Measurements from ENCODE around the gene FRS2. TPM values are rescaled to one million over a fixed set of nuclear protein-coding genes. Genes with fewer than 3 reads are reported as not detected.

Gene FRS2
- total and polyA plus RNA-seq, 10 donors = 3.4 to 51.7 (median 26.5) TPM

DNA sequence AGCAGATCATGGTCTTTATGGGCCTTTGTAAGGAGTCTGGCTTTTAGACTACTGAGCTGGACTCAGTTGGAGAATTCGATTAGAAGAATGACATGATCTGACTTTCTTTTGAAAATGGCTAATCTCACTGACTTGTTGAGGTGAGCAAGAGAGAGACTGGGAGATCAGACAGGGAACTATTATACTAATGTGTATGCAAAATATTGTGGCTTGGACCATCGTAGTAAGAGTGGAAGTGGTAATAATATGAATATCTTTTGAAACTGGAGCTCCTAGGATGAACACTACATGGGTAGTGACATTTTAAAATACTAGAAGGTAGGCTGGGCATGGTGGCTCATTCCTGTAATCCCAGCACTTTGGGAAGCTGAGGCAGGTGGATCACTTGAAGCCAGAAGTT lies 58.8 kb downstream of the FRS2 start:
- 70 to 77% (median 76%) methylated on average over 2 of the region's 2 CpGs for WGBS, 5 donors
- Histone ChIP-seq H3K4me1 (peaks cover 0 to 28% (median 4%) of the 10 kb centered on the region in 6 donors), H3K36me3 (peaks cover 0 to 27% (median 2%) of the 10 kb centered on the region in 6 donors), H3K4me3 (no peak overlapping the region), H3K27me3 (replicated peaks in 1 of 7) (no peaks in the 10 kb centered on the region), H3K9me3 (no peaks in the 10 kb centered on the region), H3K27ac (no peak overlapping the region)
- no peak for DNase-seq
- intact Hi-C loops (cut with DNase I; ENCODE audit: low total_unique reads) = no loop called here
- TF ChIP-seq POLR2AphosphoS5 (IDR thresholded peaks at IDR 0.05) (no peak), POLR2A (IDR thresholded peaks at IDR 0.05) (no peak)
- TF ChIP-seq, protein P1, sequence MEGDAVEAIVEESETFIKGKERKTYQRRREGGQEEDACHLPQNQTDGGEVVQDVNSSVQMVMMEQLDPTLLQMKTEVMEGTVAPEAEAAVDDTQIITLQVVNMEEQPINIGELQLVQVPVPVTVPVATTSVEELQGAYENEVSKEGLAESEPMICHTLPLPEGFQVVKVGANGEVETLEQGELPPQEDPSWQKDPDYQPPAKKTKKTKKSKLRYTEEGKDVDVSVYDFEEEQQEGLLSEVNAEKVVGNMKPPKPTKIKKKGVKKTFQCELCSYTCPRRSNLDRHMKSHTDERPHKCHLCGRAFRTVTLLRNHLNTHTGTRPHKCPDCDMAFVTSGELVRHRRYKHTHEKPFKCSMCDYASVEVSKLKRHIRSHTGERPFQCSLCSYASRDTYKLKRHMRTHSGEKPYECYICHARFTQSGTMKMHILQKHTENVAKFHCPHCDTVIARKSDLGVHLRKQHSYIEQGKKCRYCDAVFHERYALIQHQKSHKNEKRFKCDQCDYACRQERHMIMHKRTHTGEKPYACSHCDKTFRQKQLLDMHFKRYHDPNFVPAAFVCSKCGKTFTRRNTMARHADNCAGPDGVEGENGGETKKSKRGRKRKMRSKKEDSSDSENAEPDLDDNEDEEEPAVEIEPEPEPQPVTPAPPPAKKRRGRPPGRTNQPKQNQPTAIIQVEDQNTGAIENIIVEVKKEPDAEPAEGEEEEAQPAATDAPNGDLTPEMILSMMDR (IDR thresholded peaks at IDR 0.05 in 8 of 11, conservative IDR thresholded peaks at IDR 0.05 in 3 of 11) = no peak

- Histone ChIP-seq H3K4me1 (peaks cover 0 to 22% (median 9%) of the 10 kb centered on the region in 6 donors), H3K4me3 (no peak overlapping the region), H3K36me3 (peaks cover 0 to 33% (median 2%) of the 10 kb centered on the region in 6 donors), H3K27me3 (replicated peaks in 1 of 7) (no peaks in the 10 kb centered on the region), H3K27ac (peak overlapping the region in 5 of 8 donors; percentile 0 to 54 (median 37)), H3K9me3 (no peaks in the 10 kb centered on the region)
- no peak for DNase-seq
- intact Hi-C loops (cut with DNase I; ENCODE audit: low total_unique reads) = no loop called here
- WGBS, 5 donors = 83 to 93% (median 89%) methylated on average over 3 of the region's 3 CpGs
- no peak for TF ChIP-seq POLR2A (IDR thresholded peaks at IDR 0.05)
- TF ChIP-seq, protein P1 (IDR thresholded peaks at IDR 0.05 in 8 of 11, conservative IDR thresholded peaks at IDR 0.05 in 3 of 11) = no peak
- TF ChIP-seq POLR2AphosphoS5 (IDR thresholded peaks at IDR 0.05) = no peak
These were observed 63.7 kb downstream of the FRS2 start for GRCh38 chr12:69533844-69534243.

- no peak overlapping the region for H3K4me3 ChIP-seq
- peak overlapping the region in 6 of 8 donors; percentile 0 to 54 (median 30) for H3K27ac ChIP-seq
- H3K4me1 ChIP-seq = peaks cover 0 to 22% (median 9%) of the 10 kb centered on the region in 6 donors
- 42 to 61% (median 53%) methylated on average over 3 of the region's 3 CpGs for WGBS, 5 donors
- peak in 1 of 3 donors; percentile 70 for TF ChIP-seq POLR2AphosphoS5 (IDR thresholded peaks at IDR 0.05)
- TF ChIP-seq, protein P1 (IDR thresholded peaks at IDR 0.05 in 8 of 11, conservative IDR thresholded peaks at IDR 0.05 in 3 of 11) = no peak
- intact Hi-C loops (cut with DNase I; ENCODE audit: low total_unique reads) = no loop called here
- no peaks in the 10 kb centered on the region for H3K9me3 ChIP-seq
- no peaks in the 10 kb centered on the region for H3K27me3 ChIP-seq (replicated peaks in 1 of 7)
- no peak for DNase-seq
- H3K36me3 ChIP-seq = peaks cover 0 to 39% (median 2%) of the 10 kb centered on the region in 6 donors
These were observed 64.2 kb downstream of the FRS2 start for GRCh38 chr12:69534389-69534822.

DNA sequence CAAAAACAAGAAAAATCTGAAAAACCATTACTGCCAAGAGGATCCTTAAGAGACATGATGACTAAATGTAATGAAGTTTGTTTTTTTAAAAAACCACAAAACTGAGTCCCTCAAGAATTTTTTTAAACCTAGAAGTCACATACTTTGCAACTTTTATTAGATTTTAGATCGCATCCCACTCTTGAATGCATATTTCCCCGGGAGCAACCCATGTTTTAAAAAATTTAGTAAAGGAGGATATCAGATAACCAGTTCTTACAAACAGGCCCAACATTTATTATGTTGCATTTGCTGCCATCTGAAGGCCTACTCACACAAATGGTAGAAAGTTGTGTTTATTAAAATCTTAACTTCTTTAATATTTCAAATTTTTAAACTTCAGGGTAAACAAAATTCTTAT lies 70.8 kb downstream of the FRS2 start:
- no peak for TF ChIP-seq POLR2AphosphoS5 (IDR thresholded peaks at IDR 0.05)
- Histone ChIP-seq H3K27me3 (replicated peaks in 1 of 7) (no peaks in the 10 kb centered on the region), H3K9me3 (peaks cover 0 to 17% (median 14%) of the 10 kb centered on the region in 8 donors), H3K4me1 (no peaks in the 10 kb centered on the region), H3K27ac (no peak overlapping the region), H3K36me3 (peaks cover 0 to 53% (median 4%) of the 10 kb centered on the region in 6 donors), H3K4me3 (no peak overlapping the region)
- intact Hi-C loops (cut with DNase I; ENCODE audit: low total_unique reads) = no loop called here
- WGBS, 5 donors = 85 to 92% (median 89%) methylated on average over 2 of the region's 2 CpGs
- no peak for DNase-seq

All from spleen (tissue), 11 donors.